IMR-90 (cell line): Measurements from ENCODE around the gene RBPJ. TPM values are rescaled to one million over a fixed set of nuclear protein-coding genes. Genes with fewer than 3 reads are reported as not detected.
A peak's percentile ranks its signal among the peaks of the same experiment; 100 is the strongest.

Experiments
- ATAC-seq: fragments of 200-7000 bp; cut with Tn5 transposase; 2 replicates; pipeline ENCODE4 v1.9.1; 2020; ENCODE audit warnings: low read depth, mild to moderate bottlenecking, moderate library complexity
- BruUV-seq: library from RNA; stranded (reverse); fragments of 400-500 nt; replicated peaks from 2 replicates; lab custom pipeline; 2021; lab: Mats Ljungman, UMichigan
- CTCF ChIA-PET: fragments of 300-600 bp; formaldehyde crosslinking; extraction: SDS; loops from one replicate; lab custom pipeline; 2021; ENCODE audit warnings: antibody characterized with exemption; lab: Yijun Ruan, JAX
- POLR2A ChIA-PET: fragments of 300-600 bp; sonication (Branson Sonifier 250); formaldehyde crosslinking; loops from one replicate; lab custom pipeline; 2022; ENCODE audit warnings: antibody characterized with exemption; ENCODE audit not compliant: unreplicated experiment; lab: Charles Lee
- DNase-seq: peaks from one replicate; pipeline ENCODE4 v3.0.0; 2013
- H2AFZ ChIP-seq: replicated peaks from 2 replicates; pipeline ENCODE3; 2013; ENCODE audit warnings: low read length, mild to moderate bottlenecking; ENCODE audit not compliant: poor library complexity
- H2AK5ac ChIP-seq: 2 replicates; pipeline ENCODE4 v1.6.1; 2013; ENCODE audit warnings: low read depth, low read length, inconsistent platforms
- H2AK9ac ChIP-seq: replicated peaks from 2 replicates; pipeline ENCODE3; 2013; ENCODE audit warnings: mild to moderate bottlenecking, low read depth, low read length, moderate library complexity; ENCODE audit not compliant: poor library complexity
- H2BK120ac ChIP-seq: 2 replicates; pipeline ENCODE4 v1.6.1; 2013; ENCODE audit warnings: low read depth, low read length, inconsistent platforms
- H2BK15ac ChIP-seq: 3 replicates; pipeline ENCODE4 v1.6.1; 2013; ENCODE audit warnings: low read depth, low read length, inconsistent platforms
- H2BK20ac ChIP-seq: 2 replicates; pipeline ENCODE4 v1.6.1; 2013; ENCODE audit warnings: low read depth, mild to moderate bottlenecking, inconsistent platforms, low read length, moderate library complexity
- H2BK5ac ChIP-seq: 2 replicates; pipeline ENCODE4 v1.6.1; 2013; ENCODE audit warnings: mild to moderate bottlenecking, low read depth, low read length, inconsistent platforms; ENCODE audit not compliant: poor library complexity, severe bottlenecking
- H3K14ac ChIP-seq: replicated peaks from 2 replicates; pipeline ENCODE4 v1.6.1; 2013; ENCODE audit warnings: low read depth, low read length, inconsistent platforms
- H3K18ac ChIP-seq: 2 replicates; pipeline ENCODE4 v1.6.1; 2013; ENCODE audit warnings: low read depth, low read length, control low read depth
- H3K23ac ChIP-seq: 2 replicates; pipeline ENCODE4 v1.6.1; 2013; ENCODE audit warnings: low read depth, low read length, inconsistent platforms
- H3K27ac ChIP-seq: 2 replicates; pipeline ENCODE4 v1.5.1; 2013; ENCODE audit warnings: mild to moderate bottlenecking, control low read depth, low read length; ENCODE audit not compliant: insufficient read depth
- H3K27me3 ChIP-seq: 2 replicates; pipeline ENCODE4 v1.6.1; 2013; ENCODE audit warnings: low read length; ENCODE audit not compliant: control insufficient read depth, insufficient read depth
- H3K36me3 ChIP-seq: 2 replicates; pipeline ENCODE4 v1.6.1; 2013; ENCODE audit warnings: low read length, mixed read lengths; ENCODE audit not compliant: control insufficient read depth, insufficient read depth
- H3K4ac ChIP-seq: 2 replicates; pipeline ENCODE4 v1.6.1; 2013; ENCODE audit warnings: low read depth, low read length, inconsistent platforms
- H3K4me1 ChIP-seq: 2 replicates; pipeline ENCODE4 v1.6.1; 2013; ENCODE audit warnings: low read length, mixed read lengths; ENCODE audit not compliant: control insufficient read depth, insufficient read depth
- H3K4me2 ChIP-seq: 2 replicates; pipeline ENCODE4 v1.6.1; 2013; ENCODE audit warnings: low read depth, mild to moderate bottlenecking, control low read depth, low read length, moderate library complexity
- H3K4me3 ChIP-seq: 2 replicates; pipeline ENCODE4 v1.5.1; 2013; ENCODE audit warnings: low read depth, mild to moderate bottlenecking, control low read depth, low read length, moderate library complexity; ENCODE audit not compliant: insufficient read depth
- H3K56ac ChIP-seq: 2 replicates; pipeline ENCODE4 v1.6.1; 2013; ENCODE audit warnings: low read length, inconsistent platforms; ENCODE audit not compliant: insufficient read depth; ENCODE audit errors: extremely low read depth
- H3K79me1 ChIP-seq, 2 experiments: 2 replicates each; pipeline ENCODE4 v1.6.1; 2013; ENCODE audit warnings: low read length in 2 of 2, inconsistent platforms in 1 of 2, low read depth in 1 of 2
- H3K9ac ChIP-seq: 2 replicates; pipeline ENCODE4 v1.6.1; 2013; ENCODE audit warnings: low read depth, low read length, control low read depth
- H3K9me1 ChIP-seq: 2 replicates; pipeline ENCODE4 v1.6.1; 2013; ENCODE audit warnings: low read length, inconsistent platforms; ENCODE audit not compliant: insufficient read depth
- H3K9me3 ChIP-seq: 2 replicates; pipeline ENCODE4 v1.6.1; 2013; ENCODE audit warnings: low read length; ENCODE audit not compliant: control insufficient read depth, insufficient read depth
- H4K20me1 ChIP-seq: 2 replicates; pipeline ENCODE4 v1.6.1; 2013; ENCODE audit warnings: low read length, inconsistent platforms; ENCODE audit not compliant: insufficient read depth
- H4K5ac ChIP-seq: 2 replicates; pipeline ENCODE4 v1.6.1; 2013; ENCODE audit warnings: mild to moderate bottlenecking, low read depth, low read length, control low read depth
- H4K8ac ChIP-seq, 2 experiments: 2 replicates each; pipeline ENCODE4 v1.6.1; 2013; ENCODE audit warnings: low read depth in 2 of 2, low read length in 2 of 2, control low read depth in 1 of 2, inconsistent platforms in 1 of 2
- H4K91ac ChIP-seq: 2 replicates; pipeline ENCODE4 v1.6.1; 2013; ENCODE audit warnings: low read depth, low read length, inconsistent platforms; ENCODE audit not compliant: insufficient read depth
- CEBPB ChIP-seq: IDR thresholded peaks from 2 replicates; pipeline ENCODE4 v1.6.1; 2012; ENCODE audit warnings: low read depth, low read length, improper control_type of control experiment
- FOS ChIP-seq: fragments of 150-350 bp; IDR thresholded peaks from 2 replicates; pipeline ENCODE4 v1.6.1; 2016; ENCODE audit warnings: low read depth, low read length
- MAFK ChIP-seq: IDR thresholded peaks from 2 replicates; pipeline ENCODE4 v1.6.1; 2012; ENCODE audit warnings: low read depth, low read length, improper control_type of control experiment
- POLR2A ChIP-seq: IDR thresholded peaks from 2 replicates; pipeline ENCODE4 v1.6.1; 2012; ENCODE audit warnings: mild to moderate bottlenecking, low read depth, low read length
- SMC3 ChIP-seq: fragments of 150-350 bp; IDR thresholded peaks from 2 replicates; pipeline ENCODE4 v1.6.1; 2016; ENCODE audit warnings: low read depth, mild to moderate bottlenecking, antibody characterized with exemption, low read length, moderate library complexity
- WGBS, 2 experiments: methylation state at CpG; one replicate each; pipeline versions ENCODE4 v1.1.5 to v1.1.7; 2013; ENCODE audit warnings: missing lambda C conversion rate in 2 of 2; ENCODE audit not compliant: insufficient read length in 1 of 2; ENCODE audit errors: extremely low coverage in 2 of 2; 5-methylcytosine and 5-hydroxymethylcytosine counted together
- dilution Hi-C: fragments of 300-500 bp; cut with HindIII; formaldehyde crosslinking; loops from one replicate; pipeline ENCODE4 v1.14.3; 2018; ENCODE audit warnings: low sequenced_read_pairs; ENCODE audit not compliant: unreplicated experiment
- in situ Hi-C: fragments of 300-500 bp; cut with MboI; formaldehyde crosslinking; loops from 3 replicates; pipeline ENCODE4 v1.14.3; 2019; ENCODE audit warnings: low sequenced_read_pairs, inconsistent platforms, mixed read lengths
- intact Hi-C: fragments of 100-400 bp; cut with micrococcal nuclease; formaldehyde crosslinking; loops from 2 replicates; pipeline ENCODE4 v1.10.0; 2022
- polyA plus RNA-seq, 3 experiments: library from polyadenylated mRNA; depleted of rRNA; stranded (reverse); fragments of >200 nt; gene quantifications; 2 replicates each; pipeline ENCODE4 v1.2.3, GENCODE V29; 2012; ENCODE audit warnings: low replicate concordance in 1 of 3
- total RNA-seq: library from RNA; depleted of rRNA; stranded (reverse); fragments of >200 nt; gene quantifications from 2 replicates; pipeline ENCODE4 v1.2.3, GENCODE V29; 2012
- TF ChIP-seq, protein P1 (sequence below): fragments of 150-350 bp; IDR thresholded peaks from 2 replicates; pipeline ENCODE4 v1.6.1; 2017; ENCODE audit warnings: mild to moderate bottlenecking, antibody characterized with exemption, low read length, low read depth

RBPJ gene
- total and polyA plus RNA-seq, 2 of the 4 experiments (the other 2 are of a cell fraction), result 50.3 to 148 TPM

DNA sequence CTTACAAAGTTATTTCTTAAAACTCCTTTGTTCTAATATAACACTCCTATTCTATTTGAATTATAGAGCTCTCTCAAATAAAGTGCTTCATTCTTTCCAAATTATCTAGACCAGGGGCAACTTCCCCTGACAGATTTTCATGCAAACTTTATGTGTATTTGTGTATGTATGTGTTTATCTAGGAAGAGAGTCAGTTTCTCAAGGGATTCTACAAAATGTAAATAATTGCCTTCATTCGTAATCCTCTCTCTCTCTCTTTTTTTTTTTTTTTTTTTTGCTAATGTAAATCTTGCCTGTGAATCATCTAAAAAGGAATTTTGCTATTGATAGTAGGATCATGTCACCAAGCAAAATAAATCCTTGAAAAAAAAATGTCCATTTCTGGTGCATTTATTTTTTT lies 38.9 kb upstream of the RBPJ start:
- Histone ChIP-seq H2BK20ac (peak overlapping the region; percentile 40), H3K9ac (no peak overlapping the region), H4K8ac (peak overlapping the region in 1 of 2 experiments; percentile 2; a peak in 1 of 4 replicates), H3K36me3 (no peaks in the 10 kb centered on the region), H2AK5ac (no peak overlapping the region), H3K18ac (no peak overlapping the region; the same call in 1 of the 2 replicates), H4K20me1 (no peaks in the 10 kb centered on the region), H2BK5ac (peak overlapping the region; percentile 86), H3K27ac (peak overlapping the region; percentile 79; the same call in 1 of the 2 replicates), H2BK120ac (peak overlapping the region; percentile 44), H3K79me1 (no peaks in the 10 kb centered on the region), H4K91ac (peak overlapping the region; percentile 71; the same call in 1 of the 2 replicates), H3K27me3 (no peaks in the 10 kb centered on the region), H3K9me3 (no peaks in the 10 kb centered on the region), H3K56ac (peak overlapping the region; percentile 37; the same call in 1 of the 2 replicates), H3K14ac (no peak overlapping the region), H2BK15ac (no peak overlapping the region), H3K4ac (peak overlapping the region; percentile 23; the same call in 1 of the 2 replicates), H3K9me1 (0 out of 2 replicates have a peak, but pooled peaks cover 3% of the 10 kb centered on the region), H2AK9ac (no peak overlapping the region), H3K23ac (peak overlapping the region; percentile 4; the same call in 1 of the 2 replicates), H3K4me1 (peaks cover 5% of the 10 kb centered on the region), H2AFZ (no peak overlapping the region), H3K4me2 (peak overlapping the region; percentile 77), H3K4me3 (no peak overlapping the region), H4K5ac (no peak overlapping the region; the same call in 1 of the 2 replicates)
- POLR2A ChIA-PET, result no interaction called here
- TF ChIP-seq POLR2A (no peak), SMC3 (no peak), FOS (peak; percentile 81), MAFK (0 out of 2 replicates have a peak, but pooled peaks have one; percentile 8), CEBPB (0 out of 2 replicates have a peak, but pooled peaks have one; percentile 9)
- TF ChIP-seq, protein P1, sequence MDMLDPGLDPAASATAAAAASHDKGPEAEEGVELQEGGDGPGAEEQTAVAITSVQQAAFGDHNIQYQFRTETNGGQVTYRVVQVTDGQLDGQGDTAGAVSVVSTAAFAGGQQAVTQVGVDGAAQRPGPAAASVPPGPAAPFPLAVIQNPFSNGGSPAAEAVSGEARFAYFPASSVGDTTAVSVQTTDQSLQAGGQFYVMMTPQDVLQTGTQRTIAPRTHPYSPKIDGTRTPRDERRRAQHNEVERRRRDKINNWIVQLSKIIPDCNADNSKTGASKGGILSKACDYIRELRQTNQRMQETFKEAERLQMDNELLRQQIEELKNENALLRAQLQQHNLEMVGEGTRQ, result no peak
- CTCF ChIA-PET, result interaction anchor here (0.6 kb wide), 1 partner anchor 127 kb away, joined by 3 read pairs; no protein-coding TSS in a partner anchor
- no TSS peak for BruUV-seq
- DNase-seq (peak; percentile 83), ATAC-seq (peak; percentile 79)
- no CpG with 5 or more reads among the region's 1 CpG for WGBS, 2 experiments
- dilution Hi-C loops, result no loop called here
- in situ Hi-C loops, result no loop called here
- intact Hi-C loops, result loop anchor here (5.0 kb wide), 1 partner anchor 40 kb away; no protein-coding TSS in a partner anchor
